GM19023 (cell line): ENCODE results near the gene SH2D3C.

Source experiments
- ATAC-seq: cut with Tn5 transposase; IDR thresholded peaks from one replicate; pipeline ENCODE4 v1.9.1; 2021; ENCODE audit warnings: mild to moderate bottlenecking, moderate library complexity; ENCODE audit not compliant: unreplicated experiment

Gene SH2D3C

GRCh38 chr9:127809002-127809539 lies 30.6 kb upstream of the SH2D3C start:
- ATAC-seq = no peak

DNA sequence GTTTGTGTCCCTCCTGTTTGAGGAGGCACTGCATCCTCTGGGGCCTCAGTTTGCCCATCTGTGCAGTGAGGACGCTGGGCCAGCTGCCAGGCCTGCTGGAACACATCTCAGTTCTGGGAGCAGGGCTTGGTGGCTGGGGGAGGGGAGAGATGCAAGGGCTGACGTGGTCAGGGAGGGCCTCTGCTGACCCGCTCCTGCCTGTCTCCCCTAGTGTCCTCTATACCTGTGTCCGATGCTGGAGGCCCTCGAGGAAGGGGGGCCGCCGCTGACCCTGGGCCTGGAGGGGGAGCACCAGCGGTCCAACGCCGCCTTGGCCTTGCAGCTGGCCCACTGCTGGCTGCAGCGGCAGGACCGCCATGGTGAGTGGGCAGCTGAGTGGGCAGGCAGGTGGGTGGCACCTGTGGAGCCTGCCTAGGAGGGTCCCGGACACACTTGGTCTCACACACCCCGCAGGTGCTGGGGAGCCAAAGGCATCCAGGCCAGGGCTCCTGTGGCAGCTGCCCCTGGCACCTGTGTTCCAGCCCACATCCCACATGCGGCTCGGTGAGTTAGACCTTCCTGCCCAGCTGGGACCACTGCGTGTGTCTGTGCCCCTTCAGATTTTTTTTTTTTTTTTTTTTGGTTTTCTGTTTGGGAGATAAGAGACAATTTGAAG lies 30.0 kb upstream of the SH2D3C start:
- no peak for ATAC-seq

DNA sequence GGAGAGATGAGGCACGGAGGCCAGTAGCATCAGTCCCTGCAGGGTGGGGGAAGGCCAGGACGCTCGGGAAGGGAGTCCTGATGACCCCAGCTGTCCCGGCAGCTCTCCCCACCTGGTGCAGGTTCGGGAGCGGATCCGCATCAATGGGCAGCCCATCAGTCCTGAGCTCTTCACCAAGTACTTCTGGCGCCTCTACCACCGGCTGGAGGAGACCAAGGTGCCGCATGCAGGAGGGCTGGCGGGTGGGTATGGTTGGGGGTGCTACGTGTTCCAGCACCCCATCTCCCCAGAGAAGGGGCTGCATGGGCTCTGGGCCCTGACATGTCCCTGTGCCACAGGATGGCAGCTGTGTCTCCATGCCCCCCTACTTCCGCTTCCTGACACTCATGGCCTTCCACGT lies 28.4 kb upstream of the SH2D3C start:
- ATAC-seq = no peak

- ATAC-seq = no peak
Measured at GRCh38 chr9:127805620-127806019, 27.2 kb upstream of the SH2D3C start.

DNA sequence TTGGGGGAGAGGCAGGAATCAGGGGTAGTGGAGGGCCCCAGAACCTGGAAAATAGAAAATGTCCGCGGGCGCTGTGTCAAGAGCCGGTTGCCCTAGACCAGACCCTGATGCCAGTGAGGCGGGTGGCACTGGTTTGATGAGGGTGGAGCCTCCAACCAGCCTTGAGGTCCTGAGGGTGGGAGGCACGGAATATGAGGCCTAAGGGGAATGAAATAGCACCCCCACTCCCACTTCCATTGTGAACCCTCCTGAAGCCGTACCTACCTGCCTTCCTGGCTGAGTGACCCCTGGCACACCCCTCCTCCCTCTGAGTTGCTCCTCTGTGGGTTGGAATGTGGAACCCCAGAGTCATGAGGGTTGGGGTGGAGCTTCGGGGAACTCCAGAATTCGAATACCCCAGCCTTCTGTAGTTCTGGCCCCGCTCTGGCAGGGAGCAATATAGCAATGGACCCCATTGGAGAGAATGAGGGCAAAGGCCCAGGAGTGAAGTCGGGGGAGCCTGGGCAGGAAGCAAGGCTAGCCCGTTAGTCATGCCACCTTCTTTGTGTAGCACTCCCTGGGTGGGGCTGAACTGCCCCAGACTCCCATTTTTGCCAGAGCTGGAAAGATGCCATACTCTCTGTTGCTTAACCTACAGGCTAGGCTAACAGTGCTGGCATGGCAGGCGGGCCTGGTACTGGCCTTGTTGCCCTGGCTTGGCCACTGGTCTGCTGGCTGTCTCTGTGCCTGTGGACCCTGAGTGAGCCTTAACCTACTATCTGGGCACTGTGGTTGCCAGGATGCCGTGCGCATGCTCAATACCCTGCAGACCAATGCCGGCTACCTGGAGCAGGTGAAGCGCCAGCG lies 25.3 kb upstream of the SH2D3C start:
- no peak for ATAC-seq

- ATAC-seq = peak; percentile 76
Measured at GRCh38 chr9:127802576-127803443, 24.3 kb upstream of the SH2D3C start, which contains the start of gene FPGS. Gene FPGS, plus strand, starts transcription at chr9:127802882. Its CDS starts 43 bp downstream, at chr9:127802925.

GRCh38 chr9:127801955-127802575 lies 23.6 kb upstream of the SH2D3C start:
- no peak for ATAC-seq

- no peak for ATAC-seq
Measured at GRCh38 chr9:127796852-127797370, 18.4 kb upstream of the SH2D3C start.

DNA sequence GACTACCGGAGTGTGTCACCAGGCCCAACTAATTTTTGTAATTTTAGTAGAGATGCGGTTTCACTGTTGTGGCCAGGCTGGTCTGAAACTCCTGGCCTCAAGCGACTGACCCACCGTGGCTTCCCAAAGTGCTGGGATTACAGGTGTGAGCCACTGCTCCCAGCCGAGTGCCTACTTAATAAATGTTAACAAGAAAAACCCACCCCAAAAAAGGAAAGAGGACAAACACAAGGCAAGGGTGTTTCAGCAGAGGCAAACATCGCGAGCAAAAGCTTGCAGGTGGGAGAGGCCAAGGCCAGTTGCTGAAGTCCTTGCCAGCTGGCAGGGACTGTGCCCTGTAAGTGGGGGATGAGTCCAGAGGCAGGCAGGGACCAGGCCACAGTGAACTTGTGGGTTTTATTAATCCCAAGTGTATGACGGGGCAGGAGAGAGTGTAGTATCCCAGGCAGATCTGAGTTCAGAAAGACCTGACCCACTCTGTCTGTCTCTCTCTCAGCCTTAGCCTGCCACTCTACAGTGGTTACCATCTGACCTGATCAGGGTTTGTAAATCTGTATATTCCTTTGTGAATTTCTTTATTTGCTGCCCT lies 17.9 kb upstream of the SH2D3C start:
- ATAC-seq = no peak

DNA sequence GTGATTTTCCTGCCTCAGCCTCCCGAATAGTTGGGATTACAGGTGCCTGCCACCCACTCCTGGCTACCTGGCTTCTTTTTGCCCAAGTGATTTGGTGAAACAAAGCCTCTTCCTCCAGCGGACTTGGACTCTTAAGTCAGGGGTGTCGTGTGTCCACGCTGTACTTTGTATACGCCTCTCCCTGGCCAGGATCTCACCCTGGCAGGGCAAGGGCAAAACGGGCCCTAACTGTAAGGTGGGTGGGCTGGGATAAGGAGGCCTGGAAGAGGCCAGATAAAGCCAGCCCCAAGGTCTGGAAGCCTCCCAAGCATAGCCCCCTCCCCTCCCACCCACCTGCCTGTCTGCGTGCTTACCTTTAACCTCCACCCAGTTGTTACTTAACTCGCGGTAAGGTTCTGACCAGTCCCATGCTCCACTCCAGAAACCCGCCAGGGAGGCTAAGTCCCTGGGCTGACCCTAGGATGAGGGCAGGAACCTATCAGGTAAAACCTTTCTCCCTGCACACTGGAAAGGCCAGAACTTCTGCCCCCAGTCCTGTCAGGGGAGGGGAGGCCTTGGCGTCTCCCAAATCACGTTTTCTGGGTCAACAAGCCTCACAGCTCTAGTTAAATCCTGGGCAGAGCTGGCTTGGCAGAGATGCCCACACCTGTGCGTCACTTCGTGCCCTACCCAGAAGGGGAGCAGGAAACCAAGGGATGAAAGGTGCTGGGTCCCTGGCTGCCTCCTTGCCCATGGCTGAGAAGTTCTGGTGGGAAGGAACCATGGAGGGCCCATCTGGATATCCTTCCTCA lies 15.7 kb upstream of the SH2D3C start:
- no peak for ATAC-seq

GRCh38 chr9:127793093-127793708 lies 14.7 kb upstream of the SH2D3C start:
- no peak for ATAC-seq

DNA sequence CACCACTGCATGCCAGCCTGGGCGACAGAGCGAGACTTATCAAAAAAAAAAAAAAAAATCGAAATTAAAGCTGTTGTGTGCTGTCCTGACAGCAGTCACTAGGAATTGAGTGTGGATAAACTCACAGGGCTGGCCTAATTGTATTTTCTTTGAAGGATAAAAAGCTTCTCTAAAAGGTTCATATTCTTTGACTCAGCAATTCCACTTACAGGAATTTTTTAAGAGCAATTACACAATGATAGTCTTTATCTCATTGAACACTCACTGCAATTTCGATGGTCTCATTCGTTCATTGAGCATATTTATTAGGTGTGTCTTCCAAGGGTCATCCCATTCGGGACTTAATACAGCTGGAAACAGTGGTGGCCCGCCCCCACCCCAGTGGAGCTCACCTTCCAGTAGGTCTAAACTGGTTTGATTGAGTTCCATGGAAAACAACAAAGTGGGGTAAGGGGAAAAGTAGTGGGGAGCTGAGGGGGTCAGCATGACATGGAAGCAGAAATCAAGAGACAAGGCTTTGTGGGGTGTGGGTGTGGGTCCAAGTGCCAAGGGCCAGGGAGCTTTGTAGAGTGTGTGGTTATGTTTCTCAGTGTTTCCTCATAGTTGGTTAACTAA lies 14.1 kb upstream of the SH2D3C start:
- ATAC-seq = no peak

- no peak for ATAC-seq
Measured at GRCh38 chr9:127791085-127791484, 12.6 kb upstream of the SH2D3C start.

DNA sequence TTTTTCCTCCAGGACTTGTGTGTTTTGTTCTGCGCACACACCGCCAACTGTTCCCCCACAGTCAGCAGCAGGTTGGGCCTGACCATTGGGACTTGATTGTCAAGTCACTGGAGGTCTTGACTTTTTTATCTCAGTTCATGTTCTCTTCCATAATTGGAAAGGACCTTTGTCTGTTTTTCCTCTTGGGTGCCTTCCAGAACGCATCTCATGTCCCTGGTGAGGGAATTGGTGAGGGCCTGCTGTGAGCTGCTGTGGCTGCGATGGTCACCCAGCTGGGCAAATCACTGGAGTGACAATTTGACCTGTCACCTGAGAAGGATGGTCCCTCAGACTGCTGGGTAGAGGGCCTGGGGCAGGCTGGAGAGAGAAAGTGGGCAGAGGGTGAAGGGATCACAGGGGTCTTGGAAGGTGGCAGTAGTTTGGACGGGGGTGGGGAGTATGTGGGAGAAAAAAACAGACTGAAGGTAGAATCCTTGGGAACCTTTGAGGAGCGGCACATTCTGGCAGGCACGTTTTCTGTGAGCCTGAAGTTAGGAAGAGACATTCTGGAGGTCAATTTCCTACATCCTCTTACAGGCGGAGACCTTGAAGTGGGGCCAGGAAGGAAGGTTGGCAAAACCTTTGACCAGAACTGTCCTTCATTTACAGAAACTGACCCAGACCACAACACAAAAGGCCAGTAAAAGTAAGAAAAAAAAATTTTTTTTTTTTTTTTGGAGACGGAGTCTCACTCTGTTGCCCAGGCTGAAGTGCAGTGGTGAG lies 11.8 kb upstream of the SH2D3C start:
- no peak for ATAC-seq

DNA sequence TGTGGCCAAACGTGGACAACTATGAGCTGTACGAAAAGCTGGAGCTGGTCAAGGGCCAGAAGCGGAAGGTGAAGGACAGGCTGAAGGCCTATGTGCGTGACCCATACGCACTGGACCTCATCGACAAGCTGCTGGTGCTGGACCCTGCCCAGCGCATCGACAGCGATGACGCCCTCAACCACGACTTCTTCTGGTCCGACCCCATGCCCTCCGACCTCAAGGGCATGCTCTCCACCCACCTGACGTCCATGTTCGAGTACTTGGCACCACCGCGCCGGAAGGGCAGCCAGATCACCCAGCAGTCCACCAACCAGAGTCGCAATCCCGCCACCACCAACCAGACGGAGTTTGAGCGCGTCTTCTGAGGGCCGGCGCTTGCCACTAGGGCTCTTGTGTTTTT lies 10.7 kb upstream of the SH2D3C start:
- no peak for ATAC-seq

DNA sequence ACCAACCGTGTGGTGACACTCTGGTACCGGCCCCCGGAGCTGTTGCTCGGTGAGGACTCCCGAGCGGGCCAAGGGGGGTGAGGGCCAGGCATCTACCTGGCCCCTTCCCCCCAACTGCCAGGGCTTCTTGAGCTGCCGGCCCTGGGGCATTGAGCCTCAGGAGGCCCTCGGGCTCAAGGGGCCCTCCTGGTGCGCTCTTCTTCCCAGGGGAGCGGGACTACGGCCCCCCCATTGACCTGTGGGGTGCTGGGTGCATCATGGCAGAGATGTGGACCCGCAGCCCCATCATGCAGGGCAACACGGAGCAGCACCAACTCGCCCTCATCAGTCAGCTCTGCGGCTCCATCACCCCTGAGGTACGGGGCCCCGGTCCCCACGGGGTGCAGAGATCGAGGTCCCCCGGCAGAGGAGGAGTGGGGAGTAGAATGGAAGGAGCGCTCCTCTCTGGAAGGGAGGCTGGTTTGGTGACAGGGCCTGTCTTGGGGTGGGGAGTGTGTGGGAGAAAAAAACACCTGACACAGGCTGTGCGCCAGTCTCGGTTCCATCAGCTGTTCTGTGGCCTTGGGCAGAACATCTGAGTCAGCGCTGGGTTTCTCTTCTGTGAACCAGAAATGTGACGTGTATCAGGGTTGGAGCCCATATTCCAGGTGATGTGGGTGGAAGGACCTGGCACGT lies 10.0 kb upstream of the SH2D3C start:
- ATAC-seq = no peak

- no peak for ATAC-seq
Measured at GRCh38 chr9:127786773-127787104, 8.3 kb upstream of the SH2D3C start.
